ENCODE data around the gene WDR74. TPM values are rescaled to one million over a fixed set of nuclear protein-coding genes. Genes with fewer than 3 reads are reported as not detected.
A peak's percentile ranks its signal among the peaks of the same experiment; 100 is the strongest.

The WDR74 gene
- total and polyA plus RNA-seq, 9 of the 15 experiments (the other 6 are each of a cell fraction or from before 2014, with no cell fraction given) = 32.7 to 210 (median 114) TPM

- TF ChIP-seq IRF2 (CRISPR knock-in tag; IDR thresholded peaks at IDR 0.05) (no peak), MAFK (IDR thresholded peaks at IDR 0.05; ENCODE audit: low read length) (no peak), ZNF589 (CRISPR knock-in tag; IDR thresholded peaks at IDR 0.05; ENCODE audit: low read depth) (peak; percentile 58; the same call in 1 of the 2 replicates), ZNF253 (CRISPR knock-in tag; conservative IDR thresholded peaks at IDR 0.05) (peak; percentile 75; the same call in 1 of the 2 replicates), TAF1 (IDR thresholded peaks at IDR 0.05; ENCODE audit: control insufficient read depth, extremely low read depth, insufficient read depth, low read length, severe bottlenecking) (peak; percentile 100), GTF3C2 (IDR thresholded peaks at IDR 0.05; ENCODE audit: borderline replicate concordance, extremely low read depth, insufficient read length) (no peak), TBL1XR1 (IDR thresholded peaks at IDR 0.05; ENCODE audit: low read length in 2 of 2) (peak; percentile 51 to 72; a peak in 2 of 4 replicates), SRSF1 (IDR thresholded peaks at IDR 0.05; ENCODE audit: low read depth, low read length) (no peak), MTF1 (CRISPR knock-in tag; IDR thresholded peaks at IDR 0.05; ENCODE audit: borderline replicate concordance) (no peak), SMC3 (conservative IDR thresholded peaks at IDR 0.05; ENCODE audit: insufficient read depth, low read depth, low read length) (no peak), SMARCB1 (IDR thresholded peaks at IDR 0.05; ENCODE audit: insufficient read length, low read depth) (no peak), ZBTB11 (CRISPR knock-in tag; IDR thresholded peaks at IDR 0.05) (no peak), CBFA2T2 (conservative IDR thresholded peaks at IDR 0.05) (no peak), MXI1 (IDR thresholded peaks at IDR 0.05; ENCODE audit: low read depth, low read length) (peak; percentile 80; the same call in 1 of the 2 replicates), ZNF274 (IDR thresholded peaks at IDR 0.05; ENCODE audit: borderline replicate concordance, low read depth, low read length) (no peak), ZNF57 (CRISPR knock-in tag; IDR thresholded peaks at IDR 0.05) (no peak), COPS2 (conservative IDR thresholded peaks at IDR 0.05) (no peak), ZNF431 (CRISPR knock-in tag; IDR thresholded peaks at IDR 0.05) (peak; percentile 86), ZBTB1 (CRISPR knock-in tag; IDR thresholded peaks at IDR 0.05; ENCODE audit: borderline replicate concordance, low read depth) (peak; percentile 71; the same call in 1 of the 2 replicates), SOX6 (IDR thresholded peaks at IDR 0.05) (peak; percentile 42; the same call in 1 of the 2 replicates)
These were observed 16.4 kb upstream of the WDR74 start (continued) for GRCh38 chr11:62855571-62856332.

All from K562 (cell line).